H9 (cell line): ENCODE data around the gene C16orf90. TPM values are rescaled to one million over a fixed set of nuclear protein-coding genes. Genes with fewer than 3 reads are reported as not detected.

Experiments used
- DNase-seq: peaks from one replicate; pipeline ENCODE4 v3.0.0-alpha.2; 2017
- H2AFZ ChIP-seq: one replicate; pipeline ENCODE4 v1.6.1; 2013; ENCODE audit warnings: mild to moderate bottlenecking, low read length, control low read depth, moderate library complexity
- H2AK5ac ChIP-seq: 2 replicates; pipeline ENCODE4 v1.6.1; 2013; ENCODE audit warnings: low read length, control low read depth, mixed read lengths; ENCODE audit not compliant: insufficient read length
- H2BK120ac ChIP-seq: one replicate; pipeline ENCODE4 v1.6.1; 2013; ENCODE audit warnings: low read depth, mild to moderate bottlenecking, low read length, control low read depth, inconsistent platforms; ENCODE audit not compliant: poor library complexity, severe bottlenecking
- H2BK12ac ChIP-seq: 2 replicates; pipeline ENCODE4 v1.6.1; 2013; ENCODE audit warnings: low read length, control low read depth, mixed read lengths, low read depth; ENCODE audit not compliant: insufficient read length
- H2BK15ac ChIP-seq: 2 replicates; pipeline ENCODE4 v1.6.1; 2013; ENCODE audit warnings: low read depth, low read length, control low read depth
- H2BK20ac ChIP-seq: one replicate; pipeline ENCODE4 v1.6.1; 2013; ENCODE audit warnings: low read depth, mild to moderate bottlenecking, low read length, control low read depth, inconsistent platforms; ENCODE audit not compliant: poor library complexity, severe bottlenecking
- H2BK5ac ChIP-seq: 2 replicates; pipeline ENCODE4 v1.6.1; 2013; ENCODE audit warnings: low read length, control low read depth, mixed read lengths; ENCODE audit not compliant: insufficient read length
- H3K14ac ChIP-seq: 2 replicates; pipeline ENCODE4 v1.6.1; 2013; ENCODE audit warnings: low read length, control low read depth; ENCODE audit not compliant: insufficient read depth
- H3K18ac ChIP-seq: 2 replicates; pipeline ENCODE4 v1.6.1; 2013; ENCODE audit warnings: low read depth, mild to moderate bottlenecking, mixed read lengths, low read length, control low read depth; ENCODE audit not compliant: insufficient read length
- H3K23ac ChIP-seq: 2 replicates; pipeline ENCODE4 v1.6.1; 2013; ENCODE audit warnings: low read length, control low read depth, mixed read lengths, low read depth; ENCODE audit not compliant: insufficient read length
- H3K23me2 ChIP-seq: 2 replicates; pipeline ENCODE4 v1.6.1; 2013; ENCODE audit warnings: low read depth, mild to moderate bottlenecking, mixed read lengths, low read length, control low read depth; ENCODE audit not compliant: insufficient read length, poor library complexity, severe bottlenecking
- H3K27ac ChIP-seq: 2 replicates; pipeline ENCODE4 v1.5.1; 2013; ENCODE audit warnings: low read length, control low read depth, mixed read lengths, low read depth; ENCODE audit not compliant: insufficient read length
- H3K27me3 ChIP-seq: 2 replicates; pipeline ENCODE4 v1.6.1; 2013; ENCODE audit warnings: low read length, control low read depth, inconsistent platforms; ENCODE audit not compliant: insufficient read depth
- H3K4ac ChIP-seq: 2 replicates; pipeline ENCODE4 v1.6.1; 2013; ENCODE audit warnings: low read depth, mild to moderate bottlenecking, control low read depth, inconsistent platforms, low read length, moderate library complexity
- H3K4me1 ChIP-seq: 2 replicates; pipeline ENCODE4 v1.6.1; 2013; ENCODE audit warnings: low read length, control low read depth, inconsistent platforms; ENCODE audit not compliant: insufficient read depth
- H3K4me2 ChIP-seq: 2 replicates; pipeline ENCODE4 v1.6.1; 2013; ENCODE audit warnings: low read length, control low read depth, mixed read lengths; ENCODE audit not compliant: insufficient read length, insufficient read depth
- H3K56ac ChIP-seq: 2 replicates; pipeline ENCODE4 v1.6.1; 2013; ENCODE audit warnings: low read depth, mild to moderate bottlenecking, mixed read lengths, low read length, control low read depth; ENCODE audit not compliant: insufficient read length
- H3K79me1 ChIP-seq: 2 replicates; pipeline ENCODE4 v1.6.1; 2013; ENCODE audit warnings: low read depth, mild to moderate bottlenecking, moderate library complexity, low read length, control low read depth, inconsistent platforms; ENCODE audit not compliant: insufficient read depth, poor library complexity, severe bottlenecking
- H3K79me2 ChIP-seq: 2 replicates; pipeline ENCODE4 v1.6.1; 2013; ENCODE audit warnings: low read length, control low read depth, inconsistent platforms; ENCODE audit not compliant: insufficient read depth
- H3K9ac ChIP-seq: 2 replicates; pipeline ENCODE4 v1.6.1; 2013; ENCODE audit warnings: low read length, control low read depth, mixed read lengths; ENCODE audit not compliant: insufficient read length; ENCODE audit errors: extremely low read depth
- H3K9me3 ChIP-seq: one replicate; pipeline ENCODE4 v1.6.1; 2013; ENCODE audit warnings: low read depth, low read length, inconsistent platforms; ENCODE audit not compliant: control insufficient read depth
- H3T11ph ChIP-seq: one replicate; pipeline ENCODE4 v1.6.1; 2013; ENCODE audit warnings: mild to moderate bottlenecking, low read length, control low read depth, inconsistent platforms
- H4K20me1 ChIP-seq: one replicate; pipeline ENCODE4 v1.6.1; 2013; ENCODE audit not compliant: control insufficient read depth, insufficient read length, insufficient read depth
- H4K5ac ChIP-seq: 2 replicates; pipeline ENCODE4 v1.6.1; 2013; ENCODE audit warnings: low read depth, mild to moderate bottlenecking, mixed read lengths, low read length, control low read depth; ENCODE audit not compliant: insufficient read length
- H4K8ac ChIP-seq: replicated peaks from 2 replicates; pipeline ENCODE4 v1.6.1; 2013; ENCODE audit warnings: low read length, control low read depth, mixed read lengths, low read depth; ENCODE audit not compliant: insufficient read length
- H4K91ac ChIP-seq: 2 replicates; pipeline ENCODE4 v1.6.1; 2013; ENCODE audit warnings: low read depth, mild to moderate bottlenecking, moderate library complexity, mixed read lengths, low read length, control low read depth; ENCODE audit not compliant: insufficient read length
- H3K27ac Mint-ChIP-seq, 3 experiments: 2 replicates in 2 of 3; 3 replicates in 1 of 3; pipeline ENCODE4 v1.8.0; 2020 to 2021; ENCODE audit warnings: mixed read lengths in 3 of 3, mild to moderate bottlenecking in 1 of 3, moderate library complexity in 1 of 3
- H3K27me3 Mint-ChIP-seq: 2 replicates; pipeline ENCODE4 v1.8.0; 2021; ENCODE audit warnings: low read depth, mild to moderate bottlenecking, moderate library complexity, mixed read lengths
- H3K36me3 Mint-ChIP-seq, 3 experiments: 2 replicates in 2 of 3; 3 replicates in 1 of 3; pipeline ENCODE4 v1.8.0; 2020 to 2021; ENCODE audit warnings: low read depth in 3 of 3, mixed read lengths in 3 of 3; ENCODE audit not compliant: insufficient read depth in 1 of 3
- H3K4me1 Mint-ChIP-seq, 2 experiments: 2 replicates each; pipeline ENCODE4 v1.8.0; 2020; ENCODE audit warnings: mixed read lengths in 2 of 2
- H3K4me3 Mint-ChIP-seq, 2 experiments: 2 replicates in 1 of 2; 3 replicates in 1 of 2; pipeline ENCODE4 v1.8.0; 2020 to 2021; ENCODE audit warnings: mild to moderate bottlenecking in 2 of 2, mixed read lengths in 2 of 2, moderate library complexity in 1 of 2
- H3K9me3 Mint-ChIP-seq, 2 experiments: 2 replicates in 1 of 2; 3 replicates in 1 of 2; pipeline ENCODE4 v1.8.0; 2020; ENCODE audit warnings: mild to moderate bottlenecking in 2 of 2, mixed read lengths in 2 of 2, moderate library complexity in 1 of 2
- WGBS: extraction: QIAGEN DNeasy Blood & Tissue Kit; methylation state at CpG from one replicate; pipeline ENCODE4 v1.1.7; 2013; ENCODE audit warnings: missing lambda C conversion rate, low lambda C conversion rate, mixed read lengths; ENCODE audit not compliant: insufficient read length; ENCODE audit errors: extremely low coverage; 5-methylcytosine and 5-hydroxymethylcytosine counted together
- total RNA-seq: library from RNA; stranded (reverse); gene quantifications from 2 replicates; pipeline ENCODE4 v1.2.1, GENCODE V29; 2021
- TF ChIP-seq, protein P1 (sequence below): fragments of 200-600 bp; sonication (generic); conservative IDR thresholded peaks from 3 replicates; pipeline ENCODE4 v1.8.0; 2021; ENCODE audit warnings: antibody characterized with exemption, mild to moderate bottlenecking

Gene C16orf90
- total RNA-seq, 1 experiment from 2014 or later = not detected

DNA sequence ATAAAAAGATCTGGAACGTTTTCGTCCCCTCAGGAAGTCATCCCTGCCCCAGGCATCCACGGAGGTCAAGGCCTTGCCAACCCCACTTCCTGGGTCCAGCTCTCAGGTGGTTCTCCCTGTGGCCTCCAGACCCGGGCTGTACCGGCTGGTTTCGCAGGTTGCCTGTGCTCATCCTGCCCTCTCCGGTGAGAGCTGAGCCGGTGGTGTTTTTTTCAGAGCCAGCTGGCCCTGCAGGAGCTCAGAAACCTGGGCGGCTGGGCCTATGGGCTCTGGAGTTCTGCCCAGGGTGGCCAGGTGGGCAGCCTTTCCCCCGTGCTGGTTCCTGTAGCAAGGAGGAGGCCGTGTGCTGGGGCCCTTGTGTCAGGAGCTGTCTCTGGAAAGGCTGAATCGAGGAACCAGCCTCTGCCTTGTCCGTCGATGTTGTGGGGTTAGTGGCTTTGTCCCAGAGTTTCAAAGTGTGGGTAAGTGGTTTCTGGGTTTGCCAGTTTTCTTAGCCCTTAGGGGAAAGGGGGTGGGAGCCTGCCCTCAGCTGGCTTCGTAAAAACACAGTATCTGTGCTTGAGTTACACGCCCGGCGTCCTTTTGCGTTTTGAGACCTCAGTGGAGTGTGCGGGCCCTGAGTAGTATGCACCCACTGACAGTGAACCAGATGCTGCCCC is 23.6 kb downstream of the C16orf90 start:
- Histone ChIP-seq H4K5ac (no peak overlapping the region), H3K56ac (no peak overlapping the region), H4K20me1 (peaks cover 3% of the 10 kb centered on the region), H4K8ac (no peak overlapping the region), H3T11ph (no peak overlapping the region), H3K4me1 (no peaks in the 10 kb centered on the region; the same call in 1 of the 2 replicates), H3K4me2 (no peak overlapping the region), H3K27ac (no peak overlapping the region), H3K18ac (no peak overlapping the region), H2BK15ac (no peak overlapping the region), H2AK5ac (no peak overlapping the region), H3K14ac (no peak overlapping the region; the same call in 1 of the 2 replicates), H3K79me2 (peaks cover 17% of the 10 kb centered on the region; the same call in 1 of the 2 replicates), H2BK120ac (no peak overlapping the region), H3K79me1 (peaks cover 11% of the 10 kb centered on the region), H3K4ac (no peak overlapping the region), H3K23me2 (no peaks in the 10 kb centered on the region), H2BK20ac (no peak overlapping the region), H3K9me3 (no peaks in the 10 kb centered on the region), H4K91ac (no peak overlapping the region), H3K9ac (no peak overlapping the region), H3K23ac (no peak overlapping the region), H3K27me3 (no peaks in the 10 kb centered on the region), H2BK12ac (no peak overlapping the region), H2BK5ac (no peak overlapping the region), H2AFZ (no peak overlapping the region)
- Mint-ChIP-seq H3K36me3 (peaks cover 7 to 15% (median 9%) of the 10 kb centered on the region in 3 experiments; a peak in 5 of 7 replicates), H3K4me3 (no peak overlapping the region), H3K9me3 (no peaks in the 10 kb centered on the region), H3K27ac (no peak overlapping the region), H3K27me3 (no peaks in the 10 kb centered on the region), H3K4me1 (peaks cover 26 to 32% of the 10 kb centered on the region in 2 experiments)
- TF ChIP-seq, protein P1, sequence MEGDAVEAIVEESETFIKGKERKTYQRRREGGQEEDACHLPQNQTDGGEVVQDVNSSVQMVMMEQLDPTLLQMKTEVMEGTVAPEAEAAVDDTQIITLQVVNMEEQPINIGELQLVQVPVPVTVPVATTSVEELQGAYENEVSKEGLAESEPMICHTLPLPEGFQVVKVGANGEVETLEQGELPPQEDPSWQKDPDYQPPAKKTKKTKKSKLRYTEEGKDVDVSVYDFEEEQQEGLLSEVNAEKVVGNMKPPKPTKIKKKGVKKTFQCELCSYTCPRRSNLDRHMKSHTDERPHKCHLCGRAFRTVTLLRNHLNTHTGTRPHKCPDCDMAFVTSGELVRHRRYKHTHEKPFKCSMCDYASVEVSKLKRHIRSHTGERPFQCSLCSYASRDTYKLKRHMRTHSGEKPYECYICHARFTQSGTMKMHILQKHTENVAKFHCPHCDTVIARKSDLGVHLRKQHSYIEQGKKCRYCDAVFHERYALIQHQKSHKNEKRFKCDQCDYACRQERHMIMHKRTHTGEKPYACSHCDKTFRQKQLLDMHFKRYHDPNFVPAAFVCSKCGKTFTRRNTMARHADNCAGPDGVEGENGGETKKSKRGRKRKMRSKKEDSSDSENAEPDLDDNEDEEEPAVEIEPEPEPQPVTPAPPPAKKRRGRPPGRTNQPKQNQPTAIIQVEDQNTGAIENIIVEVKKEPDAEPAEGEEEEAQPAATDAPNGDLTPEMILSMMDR = no peak
- no peak for DNase-seq
- no CpG with 5 or more reads among the region's 20 CpGs for WGBS
